GM19395 (cell line): ENCODE results near the gene PRM1.

Experiments used
- ATAC-seq: cut with Tn5 transposase; IDR thresholded peaks from one replicate; pipeline ENCODE4 v1.9.1; 2021; ENCODE audit warnings: mild to moderate bottlenecking, moderate library complexity; ENCODE audit not compliant: unreplicated experiment

PRM1 gene

GRCh38 chr16:11239644-11240632 lies 41.2 kb downstream of the PRM1 start:
- ATAC-seq = no peak

DNA sequence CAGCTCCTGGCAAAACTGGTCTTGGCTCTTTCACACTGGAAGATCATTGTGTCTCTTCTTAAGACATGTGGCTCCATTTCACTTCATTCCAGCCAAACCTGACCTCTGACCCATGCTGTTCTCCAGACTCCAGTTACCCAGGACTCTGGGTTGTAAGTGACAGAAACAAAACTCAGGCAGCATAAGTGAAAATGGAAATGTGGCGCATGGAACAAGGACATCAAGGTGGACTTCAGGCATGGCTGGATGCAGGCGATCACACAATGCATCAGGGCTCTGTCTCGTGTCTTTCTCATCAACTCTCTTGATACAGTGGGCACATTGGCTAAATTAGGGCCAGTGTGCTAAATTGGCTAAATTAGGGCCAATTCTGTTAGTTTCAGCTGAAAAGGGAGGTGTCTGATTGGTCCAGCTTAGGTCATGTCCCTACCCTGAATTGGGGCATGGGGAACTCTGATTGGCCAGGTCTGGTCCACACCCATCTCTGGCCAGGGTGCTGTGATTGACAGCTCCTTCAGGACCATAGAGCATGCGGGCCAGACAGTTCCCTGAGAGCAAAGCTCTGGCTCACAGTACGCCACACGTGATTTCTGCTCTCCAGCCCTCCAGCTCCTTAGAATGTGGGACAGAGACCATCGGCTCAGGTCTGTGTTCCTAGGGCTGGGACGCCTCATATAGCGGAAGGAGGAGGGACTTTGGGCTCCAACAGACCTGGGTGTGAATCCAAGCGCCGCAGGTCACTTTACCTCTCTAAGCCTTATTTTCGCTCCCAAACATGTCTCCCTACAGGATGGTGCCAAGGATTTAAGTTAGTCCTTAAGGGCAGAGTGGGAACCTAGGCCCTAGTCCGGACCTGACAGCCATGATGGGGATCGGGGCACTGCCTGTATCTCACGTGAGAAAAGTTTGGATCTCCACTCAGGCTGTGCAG lies 42.6 kb downstream of the PRM1 start:
- no peak for ATAC-seq

GRCh38 chr16:11236461-11237254 lies 44.5 kb downstream of the PRM1 start:
- ATAC-seq = no peak

DNA sequence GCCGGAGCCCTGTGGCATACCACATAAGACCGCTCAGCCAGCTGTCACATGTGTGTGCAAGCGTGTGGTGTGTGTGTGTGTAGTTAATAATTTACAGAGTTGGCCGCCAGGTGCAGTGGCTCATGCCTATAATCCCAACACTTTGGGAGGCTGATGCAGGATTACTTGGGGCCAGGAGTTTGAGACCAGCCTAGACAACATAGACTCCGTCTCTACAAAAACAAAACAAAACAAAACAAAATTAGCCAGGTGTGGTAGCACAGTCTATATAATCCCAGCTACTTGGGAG lies 45.5 kb downstream of the PRM1 start:
- no peak for ATAC-seq

GRCh38 chr16:11234884-11235702 lies 46.0 kb downstream of the PRM1 start:
- no peak for ATAC-seq

DNA sequence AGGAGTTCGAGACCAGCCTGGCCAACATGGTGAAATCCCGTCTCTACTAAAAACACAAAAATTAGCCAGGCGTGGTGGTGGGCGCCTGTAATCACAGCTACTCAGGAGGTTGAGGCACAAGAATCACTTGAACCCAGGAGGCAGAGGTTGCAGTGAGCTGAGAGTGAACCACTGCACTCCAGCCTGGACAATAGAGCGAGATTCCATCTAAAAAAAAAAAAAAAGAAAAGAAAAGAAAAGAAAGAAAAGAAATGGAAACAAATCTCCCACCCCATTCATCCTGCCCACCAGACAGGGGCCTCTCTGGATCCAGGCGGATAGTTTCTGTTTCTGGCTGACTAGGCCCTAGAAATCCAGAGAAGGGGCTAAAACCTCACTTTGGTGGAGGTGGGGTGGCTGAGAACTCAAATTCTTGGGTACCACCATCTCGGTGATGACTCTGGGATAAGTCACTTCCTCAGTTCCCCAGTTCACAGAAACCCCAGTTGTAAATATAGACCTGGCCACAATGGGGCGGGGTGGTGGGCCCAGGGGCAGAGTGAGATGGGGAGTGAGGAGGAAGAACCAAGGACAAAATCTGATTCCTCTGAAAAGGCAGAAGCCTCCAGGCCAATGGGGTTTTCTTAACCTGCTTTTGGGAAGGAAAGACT lies 47.3 kb downstream of the PRM1 start:
- ATAC-seq = no peak

DNA sequence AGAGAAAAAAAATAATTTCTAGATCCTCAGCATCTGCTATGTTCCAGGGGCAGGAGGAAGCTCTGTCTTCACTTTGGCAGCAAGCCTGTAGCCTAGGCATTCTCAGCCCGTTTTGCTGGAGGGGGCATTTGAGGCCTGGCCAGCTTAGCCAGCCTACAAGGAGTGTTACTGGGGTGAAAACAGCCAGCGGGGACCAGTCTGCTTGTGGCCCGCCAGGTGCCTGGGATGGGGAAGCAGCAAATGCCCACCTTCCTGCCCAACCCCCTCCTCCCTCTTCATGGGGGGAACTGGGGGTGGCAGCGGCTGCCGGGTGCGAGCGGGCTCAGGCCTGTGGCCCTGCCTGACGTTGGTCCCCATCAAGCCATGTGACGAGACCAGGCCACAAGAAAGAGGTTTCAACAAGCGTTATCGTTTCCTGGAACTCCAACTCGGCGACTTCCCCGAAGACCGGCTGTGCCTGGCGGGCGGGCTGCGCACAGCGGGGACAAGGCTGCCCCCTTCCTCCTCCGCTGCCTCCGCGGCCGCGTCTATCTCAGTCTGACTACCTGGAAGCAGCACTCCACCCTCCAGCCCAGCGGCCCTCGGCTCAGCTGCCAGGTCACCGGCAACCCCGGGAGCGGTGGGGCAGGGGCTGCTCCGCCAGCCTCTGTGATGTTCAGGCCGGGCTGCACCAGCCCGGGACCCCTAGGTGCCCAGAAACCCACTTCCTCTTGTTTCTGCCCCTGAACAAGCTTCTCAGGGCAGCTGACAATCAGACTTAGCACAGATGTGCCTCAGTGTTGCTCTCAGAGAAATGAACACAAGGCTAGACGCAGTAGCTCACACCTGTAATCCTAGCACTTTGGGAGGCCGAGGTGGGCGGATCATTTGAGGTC lies 48.0 kb downstream of the PRM1 start:
- ATAC-seq = peak; percentile 76

DNA sequence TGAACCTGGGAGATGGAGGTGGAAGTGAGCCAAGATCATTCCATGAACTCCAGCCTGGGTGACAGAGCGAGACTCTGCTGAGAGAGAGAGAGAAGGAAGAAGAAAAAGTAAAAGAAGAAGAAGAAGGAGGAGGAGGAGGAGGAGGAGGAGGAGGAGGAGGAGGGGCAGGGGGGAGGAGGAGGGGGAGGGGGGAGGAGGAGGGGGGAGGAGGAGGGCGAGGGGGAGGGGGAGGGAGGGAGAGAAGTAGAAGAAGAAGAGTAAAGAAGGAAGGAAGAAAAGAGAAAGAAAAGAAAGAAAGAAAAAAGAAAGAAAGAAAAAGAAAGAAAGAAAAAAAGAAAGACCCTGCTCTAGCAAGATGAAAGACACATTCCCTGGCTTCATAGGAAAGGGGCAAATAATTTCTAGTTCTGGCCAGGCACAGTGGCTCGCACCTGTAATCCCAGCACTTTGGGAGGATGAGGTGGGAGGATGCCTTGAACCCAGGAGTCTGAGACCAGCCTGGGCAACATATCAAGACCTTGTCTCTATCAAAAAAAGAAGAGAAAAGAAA lies 48.8 kb downstream of the PRM1 start:
- peak; percentile 10 for ATAC-seq

GRCh38 chr16:11231367-11231970 lies 49.7 kb downstream of the PRM1 start:
- ATAC-seq = no peak
